ENCODE data around the gene AMIGO1. TPM values are rescaled to one million over a fixed set of nuclear protein-coding genes. Genes with fewer than 3 reads are reported as not detected.

The AMIGO1 gene
- total RNA-seq, 4 donors from 2014 or later, result 2.1 to 8.5 (median 4.7) TPM

- Histone ChIP-seq H3K36me3 (peaks cover 3% of the 10 kb centered on the region), H3K4me1 (peaks cover 50% of the 10 kb centered on the region), H3K27ac (no peak overlapping the region), H3K27me3 (no peaks in the 10 kb centered on the region), H3K9me3 (no peaks in the 10 kb centered on the region), H3K4me3 (no peak overlapping the region)
- TF ChIP-seq, protein P1, sequence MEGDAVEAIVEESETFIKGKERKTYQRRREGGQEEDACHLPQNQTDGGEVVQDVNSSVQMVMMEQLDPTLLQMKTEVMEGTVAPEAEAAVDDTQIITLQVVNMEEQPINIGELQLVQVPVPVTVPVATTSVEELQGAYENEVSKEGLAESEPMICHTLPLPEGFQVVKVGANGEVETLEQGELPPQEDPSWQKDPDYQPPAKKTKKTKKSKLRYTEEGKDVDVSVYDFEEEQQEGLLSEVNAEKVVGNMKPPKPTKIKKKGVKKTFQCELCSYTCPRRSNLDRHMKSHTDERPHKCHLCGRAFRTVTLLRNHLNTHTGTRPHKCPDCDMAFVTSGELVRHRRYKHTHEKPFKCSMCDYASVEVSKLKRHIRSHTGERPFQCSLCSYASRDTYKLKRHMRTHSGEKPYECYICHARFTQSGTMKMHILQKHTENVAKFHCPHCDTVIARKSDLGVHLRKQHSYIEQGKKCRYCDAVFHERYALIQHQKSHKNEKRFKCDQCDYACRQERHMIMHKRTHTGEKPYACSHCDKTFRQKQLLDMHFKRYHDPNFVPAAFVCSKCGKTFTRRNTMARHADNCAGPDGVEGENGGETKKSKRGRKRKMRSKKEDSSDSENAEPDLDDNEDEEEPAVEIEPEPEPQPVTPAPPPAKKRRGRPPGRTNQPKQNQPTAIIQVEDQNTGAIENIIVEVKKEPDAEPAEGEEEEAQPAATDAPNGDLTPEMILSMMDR (IDR thresholded peaks at IDR 0.05), result no peak
- TF ChIP-seq POLR2AphosphoS5 (IDR thresholded peaks at IDR 0.05), result no peak
- no peak for TF ChIP-seq EP300 (IDR thresholded peaks at IDR 0.05)
- no peak for TF ChIP-seq POLR2A (IDR thresholded peaks at IDR 0.05)
- DNase-seq (ENCODE audit: low spot score in 2 of 2), result no peak
- 87% methylated on average over 1 of the region's 1 CpG for WGBS
These were observed 4.6 kb downstream of the AMIGO1 start for GRCh38 chr1:109504974-109505373.

DNA sequence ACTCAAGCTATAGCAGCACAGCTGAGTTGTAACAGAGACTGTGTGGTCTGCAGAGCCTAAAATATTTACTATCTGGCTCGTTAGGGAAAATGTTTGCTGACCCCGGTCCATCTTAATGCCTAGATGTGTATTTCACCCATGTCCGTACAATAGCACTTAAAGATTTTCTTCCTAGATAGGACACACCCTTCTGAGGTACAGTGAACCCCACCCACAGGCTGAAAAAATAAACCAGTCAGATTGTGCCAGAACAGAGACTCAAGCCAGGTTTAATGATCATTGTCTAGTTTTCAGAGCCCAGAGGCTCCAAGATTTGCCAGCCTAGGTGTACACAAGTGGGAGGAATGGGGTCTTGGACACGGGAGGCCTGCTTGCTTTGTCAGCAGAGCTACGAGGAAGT, 5.6 kb downstream of the AMIGO1 start:
- peaks cover 3% of the 10 kb centered on the region for H3K36me3 ChIP-seq
- TF ChIP-seq EP300 (IDR thresholded peaks at IDR 0.05) (no peak), POLR2AphosphoS5 (IDR thresholded peaks at IDR 0.05) (no peak), POLR2A (IDR thresholded peaks at IDR 0.05) (no peak)
- TF ChIP-seq, protein P1 (IDR thresholded peaks at IDR 0.05), result no peak
- peaks cover 53% of the 10 kb centered on the region for H3K4me1 ChIP-seq
- WGBS, result 47% methylated on average over 5 of the region's 5 CpGs
- no peaks in the 10 kb centered on the region for H3K27me3 ChIP-seq
- no peak overlapping the region for H3K4me3 ChIP-seq
- no peaks in the 10 kb centered on the region for H3K9me3 ChIP-seq
- DNase-seq (ENCODE audit: low spot score in 2 of 2), result no peak
- H3K27ac ChIP-seq, result no peak overlapping the region

GRCh38 chr1:109502364-109502851, 7.1 kb downstream of the AMIGO1 start:
- peaks cover 9% of the 10 kb centered on the region for H3K36me3 ChIP-seq
- H3K27ac ChIP-seq, result no peak overlapping the region
- no peak overlapping the region for H3K4me3 ChIP-seq
- 50% methylated on average over 3 of the region's 3 CpGs for WGBS
- no peaks in the 10 kb centered on the region for H3K27me3 ChIP-seq
- H3K9me3 ChIP-seq, result no peaks in the 10 kb centered on the region
- TF ChIP-seq, protein P1 (IDR thresholded peaks at IDR 0.05), result no peak
- TF ChIP-seq EP300 (IDR thresholded peaks at IDR 0.05), result no peak
- TF ChIP-seq POLR2AphosphoS5 (IDR thresholded peaks at IDR 0.05), result no peak
- no peak for TF ChIP-seq POLR2A (IDR thresholded peaks at IDR 0.05)
- peaks cover 66% of the 10 kb centered on the region for H3K4me1 ChIP-seq
- no peak for DNase-seq (ENCODE audit: low spot score in 2 of 2)

- H3K9me3 ChIP-seq, result no peaks in the 10 kb centered on the region
- WGBS, result 56% methylated on average over 5 of the region's 5 CpGs
- no peak for TF ChIP-seq POLR2AphosphoS5 (IDR thresholded peaks at IDR 0.05)
- TF ChIP-seq EP300 (IDR thresholded peaks at IDR 0.05), result no peak
- TF ChIP-seq, protein P1 (IDR thresholded peaks at IDR 0.05), result no peak
- TF ChIP-seq POLR2A (IDR thresholded peaks at IDR 0.05), result no peak
- DNase-seq (ENCODE audit: low spot score in 2 of 2), result no peak
- H3K4me3 ChIP-seq, result no peak overlapping the region
- H3K27ac ChIP-seq, result no peak overlapping the region
- H3K27me3 ChIP-seq, result no peaks in the 10 kb centered on the region
- peaks cover 15% of the 10 kb centered on the region for H3K36me3 ChIP-seq
- H3K4me1 ChIP-seq, result peaks cover 72% of the 10 kb centered on the region
These were observed 7.7 kb downstream of the AMIGO1 start for GRCh38 chr1:109501644-109502363.

DNA sequence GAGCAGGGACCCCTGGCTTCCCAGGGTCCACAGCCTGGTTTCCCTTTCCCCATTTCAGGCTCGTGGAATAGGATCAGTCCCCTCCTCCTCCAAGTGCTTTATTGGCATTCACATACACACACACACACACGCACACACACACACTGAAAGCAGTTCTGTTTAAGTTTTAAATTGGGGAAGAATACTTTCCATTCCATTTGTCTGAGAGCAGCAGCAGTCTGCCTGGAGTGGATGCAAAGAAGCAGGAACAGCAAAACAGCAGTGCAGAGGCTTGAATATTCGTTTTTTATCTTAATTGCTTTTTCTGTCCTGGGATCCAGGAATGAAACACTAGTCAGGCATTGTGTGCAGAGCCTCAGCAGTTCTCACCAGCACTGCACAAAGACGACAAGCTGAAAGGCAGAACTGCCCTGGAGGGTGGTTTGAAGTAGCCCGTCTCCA, 8.6 kb downstream of the AMIGO1 start:
- H3K4me1 ChIP-seq, result peaks cover 78% of the 10 kb centered on the region
- H3K27ac ChIP-seq, result peak overlapping the region; percentile 15
- no peak overlapping the region for H3K4me3 ChIP-seq
- no peaks in the 10 kb centered on the region for H3K27me3 ChIP-seq
- WGBS, result 26% methylated on average over 5 of the region's 5 CpGs
- H3K36me3 ChIP-seq, result peaks cover 24% of the 10 kb centered on the region
- no peaks in the 10 kb centered on the region for H3K9me3 ChIP-seq
- DNase-seq (ENCODE audit: low spot score in 2 of 2), result no peak
- TF ChIP-seq POLR2A (IDR thresholded peaks at IDR 0.05) (no peak), EP300 (IDR thresholded peaks at IDR 0.05) (no peak), POLR2AphosphoS5 (IDR thresholded peaks at IDR 0.05) (no peak)
- TF ChIP-seq, protein P1 (IDR thresholded peaks at IDR 0.05), result no peak
